Duodenal mucosa (tissue), 2 donors: Measurements from ENCODE around the gene ATP8B1.
"Not testable (repeated sequence)": the region's sequence is repeated elsewhere in the genome, so short reads cannot be mapped to it uniquely, and the experiment has no call there.

Source experiments
- H3K27ac ChIP-seq: one replicate; pipeline ENCODE4 v1.7.0; 2013; ENCODE audit warnings: low read depth, low read length
- H3K27me3 ChIP-seq, 2 donors: one replicate each; pipeline ENCODE4 v1.7.0; 2013; ENCODE audit warnings: low read length in 2 of 2, control low read depth in 1 of 2; ENCODE audit not compliant: insufficient read depth in 2 of 2, control insufficient read depth in 1 of 2
- H3K36me3 ChIP-seq, 2 donors: one replicate each; pipeline ENCODE4 v1.7.0; 2013; ENCODE audit warnings: low read length in 2 of 2, control low read depth in 1 of 2; ENCODE audit not compliant: insufficient read depth in 2 of 2, control insufficient read depth in 1 of 2
- H3K4me1 ChIP-seq, 2 donors: one replicate each; pipeline ENCODE4 v1.7.0; 2013; ENCODE audit warnings: low read length in 2 of 2, control low read depth in 1 of 2; ENCODE audit not compliant: insufficient read depth in 2 of 2, control insufficient read depth in 1 of 2
- H3K4me3 ChIP-seq, 2 donors: one replicate each; pipeline ENCODE4 v1.7.0; 2013; ENCODE audit warnings: low read length in 2 of 2, low read depth in 1 of 2
- H3K9ac ChIP-seq, 2 donors: one replicate each; pipeline ENCODE4 v1.7.0; 2013; ENCODE audit warnings: low read length in 2 of 2, low read depth in 1 of 2
- H3K9me3 ChIP-seq, 2 donors: one replicate each; pipeline ENCODE4 v1.7.0; 2013; ENCODE audit warnings: low read length in 2 of 2, control low read depth in 1 of 2; ENCODE audit not compliant: control insufficient read depth in 1 of 2

ATP8B1 gene

DNA sequence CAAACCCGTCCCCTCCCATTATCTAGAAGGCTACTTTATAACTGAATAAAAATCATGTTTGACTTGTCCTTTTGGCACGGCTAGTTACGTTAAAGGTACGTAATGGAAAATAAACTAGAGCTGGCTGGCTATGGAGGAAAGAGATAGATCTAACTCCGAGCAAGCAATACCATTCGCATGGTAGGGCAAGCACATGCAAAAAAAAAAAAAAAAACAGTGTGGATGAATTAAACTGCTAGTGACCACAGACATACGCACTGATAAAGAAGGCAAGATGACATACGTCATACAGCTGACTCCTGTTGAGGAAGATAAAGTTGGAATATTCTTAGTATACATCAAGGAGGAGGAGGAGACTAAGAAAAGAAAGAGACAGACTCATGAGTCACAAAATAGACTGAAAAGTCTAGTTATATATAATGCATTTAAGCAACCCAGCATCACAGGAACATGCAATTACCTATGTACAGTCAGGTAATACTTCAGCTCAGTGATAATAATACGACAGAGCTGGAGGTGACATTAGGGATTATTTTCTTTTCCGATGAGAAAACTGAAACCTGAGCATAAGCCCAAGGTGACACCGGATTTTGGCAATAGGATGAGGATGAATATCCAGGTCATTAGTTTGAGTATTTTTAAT, 143.5 kb downstream of the ATP8B1 start:
- Histone ChIP-seq H3K27me3 (no peaks in the 10 kb centered on the region), H3K9me3 (peaks cover 4 to 7% of the 10 kb centered on the region in 2 donors), H3K27ac (no peak overlapping the region), H3K9ac (no peak overlapping the region), H3K36me3 (peaks cover 25 to 78% of the 10 kb centered on the region in 2 donors), H3K4me3 (no peak overlapping the region), H3K4me1 (no peaks in the 10 kb centered on the region)

DNA sequence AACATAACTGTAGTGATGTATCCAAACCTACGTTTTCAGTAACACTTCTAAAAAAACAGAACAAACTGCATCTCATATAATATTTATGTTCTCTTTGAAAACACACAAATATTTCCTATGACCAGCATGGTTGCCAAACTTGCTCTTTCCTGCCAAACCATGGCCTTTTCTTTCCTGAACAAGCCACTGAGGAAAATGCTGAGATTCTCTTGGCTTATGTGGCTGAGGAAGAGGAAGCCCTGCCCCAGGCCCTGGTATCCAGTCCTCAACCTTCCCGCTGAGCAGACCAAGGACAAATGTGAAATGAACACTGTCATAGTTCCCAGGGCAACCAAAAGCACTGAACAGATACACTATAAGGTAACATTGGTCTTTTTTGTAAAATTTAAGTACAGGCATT, 145.6 kb downstream of the ATP8B1 start:
- Histone ChIP-seq H3K4me1 (no peaks in the 10 kb centered on the region), H3K27ac (no peak overlapping the region), H3K9me3 (peaks cover 4 to 7% of the 10 kb centered on the region in 2 donors), H3K9ac (no peak overlapping the region), H3K27me3 (no peaks in the 10 kb centered on the region), H3K4me3 (no peak overlapping the region), H3K36me3 (peaks cover 25 to 84% of the 10 kb centered on the region in 2 donors)

- Histone ChIP-seq H3K27ac (no peak overlapping the region), H3K4me1 (no peaks in the 10 kb centered on the region), H3K4me3 (no peak overlapping the region), H3K9ac (no peak overlapping the region), H3K27me3 (no peaks in the 10 kb centered on the region), H3K9me3 (peaks cover 4 to 7% of the 10 kb centered on the region in 2 donors), H3K36me3 (peaks cover 25 to 81% of the 10 kb centered on the region in 2 donors)
Measured at GRCh38 chr18:57655740-57656139, 147.4 kb downstream of the ATP8B1 start.

DNA sequence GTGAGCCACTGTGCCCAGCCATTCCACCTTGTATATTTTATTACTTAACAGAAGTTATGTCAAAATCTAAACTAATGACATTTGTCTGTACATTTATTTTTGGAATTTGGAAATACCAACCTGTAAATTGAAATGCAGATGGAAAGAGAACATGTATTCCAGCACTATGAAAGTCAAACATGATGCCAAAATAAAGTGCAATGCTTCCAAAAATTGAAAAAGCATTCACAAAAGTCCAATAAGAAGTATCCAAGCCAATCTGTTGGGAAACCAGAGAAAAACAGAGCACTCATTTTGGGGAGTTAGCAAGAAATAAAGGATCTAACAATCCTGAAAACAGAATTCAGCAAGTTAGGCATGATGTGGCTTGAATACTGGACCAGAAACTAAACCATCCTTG, 151.2 kb downstream of the ATP8B1 start:
- H3K9ac ChIP-seq, result no peak overlapping the region
- H3K4me1 ChIP-seq, result no peaks in the 10 kb centered on the region
- H3K27me3 ChIP-seq, result no peaks in the 10 kb centered on the region
- H3K27ac ChIP-seq, result no peak overlapping the region
- no peak overlapping the region for H3K4me3 ChIP-seq
- H3K9me3 ChIP-seq, result peaks cover 4 to 7% of the 10 kb centered on the region in 2 donors
- H3K36me3 ChIP-seq, result peaks cover 31 to 75% of the 10 kb centered on the region in 2 donors

DNA sequence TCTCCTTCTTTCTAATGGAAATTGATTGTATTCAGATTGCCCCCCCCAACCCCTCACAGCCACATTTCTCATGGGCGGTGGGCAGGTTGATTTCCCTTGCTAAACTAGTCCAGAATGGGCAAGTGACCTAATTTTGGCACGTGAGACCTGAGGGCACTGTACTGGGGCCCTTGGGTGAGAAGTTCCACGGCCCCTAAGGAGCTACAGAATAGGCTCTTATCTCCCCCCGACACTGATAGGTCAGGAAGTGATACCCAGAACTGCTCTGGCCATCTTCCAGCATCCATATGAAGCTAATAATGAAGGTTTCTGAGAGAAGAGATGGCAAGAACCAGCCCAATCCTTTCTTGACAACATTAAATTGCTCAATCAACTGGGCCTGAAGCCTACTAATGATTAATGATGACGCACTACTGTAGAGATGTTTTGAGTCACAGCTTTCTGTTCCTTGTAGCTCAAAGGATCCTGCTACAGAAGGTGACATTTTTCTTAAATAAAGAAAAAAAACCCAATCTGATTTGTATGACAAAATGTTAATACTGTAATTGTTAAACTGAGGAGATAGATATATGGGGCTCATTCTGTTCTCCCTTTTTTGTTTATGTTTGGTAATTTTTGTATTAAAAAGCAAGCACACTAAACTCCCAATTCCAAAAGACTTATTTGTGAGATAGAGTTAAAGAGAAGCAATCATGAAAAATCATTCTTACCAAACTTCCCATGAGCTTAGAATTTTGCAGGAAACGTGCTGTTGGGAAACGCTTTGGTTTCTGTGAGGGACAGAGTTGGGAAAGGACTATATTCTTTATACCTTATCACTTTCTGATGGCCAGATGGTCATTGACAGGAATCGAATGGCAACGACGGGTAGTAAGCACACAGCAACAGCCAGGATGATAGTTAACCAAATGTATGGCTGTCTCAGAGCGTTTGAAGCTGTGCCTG, 153.3 kb downstream of the ATP8B1 start:
- Histone ChIP-seq H3K27ac (no peak overlapping the region), H3K4me1 (no peaks in the 10 kb centered on the region), H3K9me3 (no peaks in the 10 kb centered on the region), H3K4me3 (no peak overlapping the region), H3K9ac (no peak overlapping the region), H3K27me3 (no peaks in the 10 kb centered on the region), H3K36me3 (peaks cover 18 to 64% of the 10 kb centered on the region in 2 donors)

DNA sequence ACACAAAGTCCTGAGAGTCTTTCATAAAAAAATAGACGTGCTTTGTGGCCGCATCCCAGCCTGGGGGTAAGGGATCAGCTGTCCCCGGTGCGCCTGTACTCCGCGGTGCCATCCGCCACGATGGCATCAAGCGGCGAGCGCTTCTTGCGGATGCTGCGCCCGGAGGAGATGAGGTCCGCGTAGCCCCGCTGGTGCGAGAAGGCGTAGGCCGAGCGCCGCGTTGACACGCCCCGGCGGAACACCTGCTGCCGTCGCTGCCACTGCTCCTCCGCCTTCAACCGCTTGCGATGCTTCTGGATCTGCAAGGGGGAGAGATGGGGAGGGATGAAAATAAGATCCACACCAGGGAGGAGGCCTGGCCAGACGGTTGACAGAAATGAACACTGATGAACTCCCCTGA, 154.7 kb downstream of the ATP8B1 start:
- no peak overlapping the region for H3K9ac ChIP-seq
- no peaks in the 10 kb centered on the region for H3K9me3 ChIP-seq
- no peaks in the 10 kb centered on the region for H3K4me1 ChIP-seq
- H3K4me3 ChIP-seq, result no peak overlapping the region
- H3K27me3 ChIP-seq, result no peaks in the 10 kb centered on the region
- H3K27ac ChIP-seq, result no peak overlapping the region
- H3K36me3 ChIP-seq, result peaks cover 17 to 53% of the 10 kb centered on the region in 2 donors

DNA sequence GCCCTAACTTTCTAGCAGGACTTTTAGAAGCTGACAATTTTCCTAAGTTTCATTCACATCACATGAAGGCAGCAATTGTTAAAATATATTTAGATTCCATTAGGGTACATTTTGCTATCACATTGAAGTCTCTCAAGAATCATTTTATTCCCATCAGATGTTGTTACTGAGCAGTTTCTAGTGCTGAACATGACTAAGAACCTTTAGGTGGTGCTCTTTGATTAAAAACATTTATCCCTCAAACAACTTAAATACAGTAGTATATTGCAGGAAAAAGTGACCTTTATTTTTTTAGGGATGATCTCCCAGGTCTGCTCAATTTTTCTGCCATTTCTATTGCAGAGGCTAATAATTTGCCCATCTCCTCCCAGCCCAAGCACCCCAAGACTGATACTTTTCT, 158.6 kb downstream of the ATP8B1 start:
- no peak overlapping the region for H3K27ac ChIP-seq
- peaks cover 10 to 30% of the 10 kb centered on the region in 2 donors for H3K36me3 ChIP-seq
- no peaks in the 10 kb centered on the region for H3K9me3 ChIP-seq
- H3K4me1 ChIP-seq, result no peaks in the 10 kb centered on the region
- no peak overlapping the region for H3K4me3 ChIP-seq
- H3K27me3 ChIP-seq, result no peaks in the 10 kb centered on the region
- no peak overlapping the region for H3K9ac ChIP-seq

GRCh38 chr18:57643726-57644125, 159.4 kb downstream of the ATP8B1 start:
- H3K4me1 ChIP-seq, H3K27me3 ChIP-seq: not testable (repeated sequence)

GRCh38 chr18:57642462-57642861, 160.7 kb downstream of the ATP8B1 start:
- peaks cover 0 to 12% of the 10 kb centered on the region in 2 donors for H3K36me3 ChIP-seq
- H3K4me3 ChIP-seq, H3K4me1 ChIP-seq, H3K9me3 ChIP-seq, H3K9ac ChIP-seq, H3K27me3 ChIP-seq, H3K27ac ChIP-seq: not testable (repeated sequence)

More at GRCh38 chr18:57643726-57644125, 159.4 kb downstream of the ATP8B1 start:
- not testable (repeated sequence) for H3K9me3 ChIP-seq, H3K4me3 ChIP-seq, H3K27ac ChIP-seq, H3K9ac ChIP-seq
- H3K36me3 ChIP-seq, result peaks cover 5 to 23% of the 10 kb centered on the region in 2 donors

DNA sequence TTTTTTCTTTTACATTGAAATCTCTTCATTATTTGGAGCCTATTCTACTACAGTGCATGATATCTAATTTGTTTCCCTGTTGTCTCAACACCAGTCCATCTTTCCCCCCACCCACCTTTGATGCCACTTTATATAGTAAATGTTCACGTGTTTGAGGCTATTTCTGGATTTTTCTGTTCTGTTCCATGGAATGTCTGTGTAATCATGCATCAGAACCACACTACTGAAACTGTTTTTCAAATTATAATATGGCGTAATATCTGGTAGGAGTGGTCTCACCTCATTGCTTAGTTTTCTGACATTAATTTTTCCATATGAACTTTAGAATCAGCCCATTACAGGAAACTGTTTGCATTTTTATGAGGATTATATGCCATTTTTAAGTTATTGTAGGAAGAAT, 162.4 kb downstream of the ATP8B1 start:
- no peak overlapping the region for H3K9ac ChIP-seq
- no peak overlapping the region for H3K27ac ChIP-seq
- H3K4me1 ChIP-seq, result no peaks in the 10 kb centered on the region
- H3K27me3 ChIP-seq, result no peaks in the 10 kb centered on the region
- peaks cover 0 to 6% of the 10 kb centered on the region in 2 donors for H3K36me3 ChIP-seq
- H3K9me3 ChIP-seq, result no peaks in the 10 kb centered on the region
- no peak overlapping the region for H3K4me3 ChIP-seq
